Ishikawa (cell line): ENCODE results near the gene PODXL2.

Experiments
- CEBPB ChIP-seq: IDR thresholded peaks from 2 replicates; pipeline ENCODE4 v1.6.1; 2012
- CREB1 ChIP-seq: IDR thresholded peaks from 2 replicates; pipeline ENCODE4 v1.6.1; 2012; ENCODE audit warnings: low read depth
- EGR1 ChIP-seq: IDR thresholded peaks from 2 replicates; pipeline ENCODE4 v1.6.1; 2012
- EP300 ChIP-seq: IDR thresholded peaks from 2 replicates; pipeline ENCODE4 v1.6.1; 2012; ENCODE audit warnings: borderline replicate concordance
- FOXM1 ChIP-seq: IDR thresholded peaks from 2 replicates; pipeline ENCODE4 v1.6.1; 2012; ENCODE audit warnings: low read depth, borderline replicate concordance
- MAX ChIP-seq: IDR thresholded peaks from 2 replicates; pipeline ENCODE4 v1.6.1; 2012
- RAD21 ChIP-seq: IDR thresholded peaks from 2 replicates; pipeline ENCODE4 v1.6.1; 2012; ENCODE audit warnings: low read depth
- REST ChIP-seq: IDR thresholded peaks from 2 replicates; pipeline ENCODE4 v1.6.1; 2012; ENCODE audit warnings: low read depth, mild to moderate bottlenecking
- TAF1 ChIP-seq: IDR thresholded peaks from 2 replicates; pipeline ENCODE4 v1.6.1; 2012; ENCODE audit warnings: low read depth, mild to moderate bottlenecking
- TCF12 ChIP-seq: IDR thresholded peaks from 2 replicates; pipeline ENCODE4 v1.6.1; 2012; ENCODE audit warnings: low read depth
- TEAD4 ChIP-seq: IDR thresholded peaks from 2 replicates; pipeline ENCODE4 v1.6.1; 2012
- USF1 ChIP-seq: IDR thresholded peaks from 2 replicates; pipeline ENCODE4 v1.6.1; 2012
- YY1 ChIP-seq: IDR thresholded peaks from 2 replicates; pipeline ENCODE4 v1.6.1; 2012; ENCODE audit warnings: low read depth
- ZBTB7A ChIP-seq: IDR thresholded peaks from 2 replicates; pipeline ENCODE4 v1.6.1; 2012; ENCODE audit warnings: low read depth

GRCh38 chr3:127665586-127665985 lies 36.6 kb downstream of the PODXL2 start:
- TF ChIP-seq EP300: no peak
- TF ChIP-seq REST: no peak
- TF ChIP-seq RAD21: no peak
- no peak for TF ChIP-seq TCF12
- no peak for TF ChIP-seq YY1
- TF ChIP-seq CREB1: no peak
- TF ChIP-seq MAX: no peak
- no peak for TF ChIP-seq TAF1
- TF ChIP-seq CEBPB: no peak
- TF ChIP-seq ZBTB7A: no peak
- no peak for TF ChIP-seq USF1
- TF ChIP-seq TEAD4: no peak
- TF ChIP-seq EGR1: no peak
- TF ChIP-seq FOXM1: no peak
